NT2/D1 (cell line): ENCODE results near the gene ATG101.

ENCODE experiments used
- SUZ12 ChIP-seq: IDR thresholded peaks from 2 replicates; pipeline ENCODE4 v1.6.1; 2011; ENCODE audit not compliant: insufficient read length, insufficient read depth; ENCODE audit errors: extremely low read depth
- ZNF274 ChIP-seq: IDR thresholded peaks from 2 replicates; pipeline ENCODE4 v1.6.1; 2011; ENCODE audit warnings: mild to moderate bottlenecking, low read depth, low read length

DNA sequence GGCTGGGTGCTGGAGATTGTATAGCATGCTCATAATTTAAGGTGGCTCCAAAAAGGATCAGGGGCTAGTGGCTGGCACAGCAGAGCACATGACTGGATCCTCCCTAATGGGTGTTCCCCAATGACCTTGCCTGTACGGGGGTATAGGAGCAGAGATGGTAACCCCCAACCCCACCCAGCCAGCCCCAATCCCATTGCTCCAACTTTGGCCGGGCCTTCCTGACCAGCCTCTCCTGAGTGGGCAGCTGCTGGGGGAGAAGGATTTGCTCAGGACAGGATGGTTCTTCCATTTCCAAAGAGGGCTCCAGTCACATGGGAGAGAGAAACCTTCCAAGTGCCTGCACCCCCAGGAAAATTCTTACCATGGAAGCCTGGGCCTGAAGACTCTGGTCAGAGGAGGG lies 33.9 kb upstream of the ATG101 start:
- TF ChIP-seq SUZ12 (no peak), ZNF274 (no peak)
